Head of caudate nucleus (tissue), 42 donors: ENCODE data around the gene ASCC3.
"Not testable (repeated sequence)": the region's sequence is repeated elsewhere in the genome, so short reads cannot be mapped to it uniquely, and the experiment has no call there.

Experiments used
- DNase-seq, 42 donors: peaks; one replicate each; pipeline versions ENCODE4 v3.0.0 to v3.0.0-alpha.2; 2020 to 2021; ENCODE audit warnings: mixed read lengths in 7 of 42
- intact Hi-C: fragments of 100-400 bp; cut with DNase I; formaldehyde crosslinking; loops from one replicate; pipeline ENCODE4 v1.15.0; 2022

The ASCC3 gene

GRCh38 chr6:100753421-100753820, 127.7 kb downstream of the ASCC3 start:
- DNase-seq: no peak
- intact Hi-C loops: no loop called here

- intact Hi-C loops: no loop called here
These were observed 129.5 kb downstream of the ASCC3 start for GRCh38 chr6:100751590-100751989.

GRCh38 chr6:100745419-100746041, 135.6 kb downstream of the ASCC3 start:
- intact Hi-C loops: no loop called here
- no peak for DNase-seq

More at GRCh38 chr6:100751590-100751989, 129.5 kb downstream of the ASCC3 start:
- DNase-seq: no peak

- DNase-seq: no peak
- intact Hi-C loops: no loop called here
These were observed 140.7 kb downstream of the ASCC3 start for GRCh38 chr6:100740439-100740838.

GRCh38 chr6:100737720-100738119, 143.4 kb downstream of the ASCC3 start:
- intact Hi-C loops, DNase-seq: not testable (repeated sequence)

- intact Hi-C loops: no loop called here
These were observed 149.7 kb downstream of the ASCC3 start for GRCh38 chr6:100731411-100731810.

GRCh38 chr6:100730001-100730980, 150.8 kb downstream of the ASCC3 start:
- no peak for DNase-seq
- intact Hi-C loops: no loop called here

More at GRCh38 chr6:100731411-100731810, 149.7 kb downstream of the ASCC3 start:
- DNase-seq: no peak

- intact Hi-C loops: no loop called here
- no peak for DNase-seq
These were observed 154.5 kb downstream of the ASCC3 start for GRCh38 chr6:100726666-100727065.

GRCh38 chr6:100724696-100725095, 156.4 kb downstream of the ASCC3 start:
- intact Hi-C loops: no loop called here
- DNase-seq: no peak

- intact Hi-C loops: no loop called here
These were observed 156.9 kb downstream of the ASCC3 start for GRCh38 chr6:100724222-100724621.

GRCh38 chr6:100721256-100721655, 159.9 kb downstream of the ASCC3 start:
- intact Hi-C loops: no loop called here

More at GRCh38 chr6:100724222-100724621, 156.9 kb downstream of the ASCC3 start:
- no peak for DNase-seq

GRCh38 chr6:100719883-100720682, 161.0 kb downstream of the ASCC3 start:
- intact Hi-C loops: no loop called here
- no peak for DNase-seq

More at GRCh38 chr6:100721256-100721655, 159.9 kb downstream of the ASCC3 start:
- DNase-seq: no peak

GRCh38 chr6:100712997-100713396, 168.1 kb downstream of the ASCC3 start:
- no peak for DNase-seq
- intact Hi-C loops: no loop called here

GRCh38 chr6:100706491-100706890, 174.6 kb downstream of the ASCC3 start:
- intact Hi-C loops: no loop called here
- DNase-seq: no peak

- intact Hi-C loops: no loop called here
- DNase-seq: no peak
These were observed 176.2 kb downstream of the ASCC3 start for GRCh38 chr6:100704961-100705360.

GRCh38 chr6:100701728-100702127, 179.4 kb downstream of the ASCC3 start:
- intact Hi-C loops: no loop called here
- DNase-seq: no peak

GRCh38 chr6:100700009-100700408, 181.1 kb downstream of the ASCC3 start:
- intact Hi-C loops: no loop called here
- DNase-seq: no peak

GRCh38 chr6:100695445-100695844, 185.7 kb downstream of the ASCC3 start:
- DNase-seq: no peak
- intact Hi-C loops: no loop called here

- intact Hi-C loops: no loop called here
- no peak for DNase-seq
These were observed 187.7 kb downstream of the ASCC3 start for GRCh38 chr6:100693249-100693927.
